Measurements from ENCODE around the gene ANKRD17.
"Not testable (repeated sequence)": the region's sequence is repeated elsewhere in the genome, so short reads cannot be mapped to it uniquely, and the experiment has no call there.

The ANKRD17 gene

GRCh38 chr4:73247100-73247499, 11.5 kb downstream of the ANKRD17 start:
- DNase-seq: no peak

GRCh38 chr4:73245955-73246354, 12.6 kb downstream of the ANKRD17 start:
- DNase-seq: no peak

- no peak for DNase-seq
These were observed 13.5 kb downstream of the ANKRD17 start for GRCh38 chr4:73244945-73245601.

- DNase-seq: no peak
These were observed 21.6 kb downstream of the ANKRD17 start for GRCh38 chr4:73237044-73237443.

GRCh38 chr4:73236151-73236550, 22.4 kb downstream of the ANKRD17 start:
- no peak for DNase-seq

GRCh38 chr4:73234712-73235111, 23.9 kb downstream of the ANKRD17 start:
- DNase-seq: no peak

- no peak for DNase-seq
These were observed 26.8 kb downstream of the ANKRD17 start for GRCh38 chr4:73231518-73232487.

GRCh38 chr4:73230865-73231517, 27.6 kb downstream of the ANKRD17 start:
- DNase-seq: no peak

GRCh38 chr4:73228800-73229199, 29.8 kb downstream of the ANKRD17 start:
- DNase-seq: not testable (repeated sequence)

- no peak for DNase-seq
These were observed 33.7 kb downstream of the ANKRD17 start for GRCh38 chr4:73224886-73225285.

GRCh38 chr4:73223258-73223650, 35.3 kb downstream of the ANKRD17 start:
- DNase-seq: no peak

- DNase-seq: peak; percentile 81
These were observed 35.9 kb downstream of the ANKRD17 start for GRCh38 chr4:73222466-73223257.

- DNase-seq: no peak
These were observed 36.9 kb downstream of the ANKRD17 start for GRCh38 chr4:73221734-73222133.

GRCh38 chr4:73220815-73221214, 37.8 kb downstream of the ANKRD17 start:
- DNase-seq: peak; percentile 30

- DNase-seq: no peak
These were observed 44.5 kb downstream of the ANKRD17 start for GRCh38 chr4:73213916-73214653.

- no peak for DNase-seq
These were observed 45.4 kb downstream of the ANKRD17 start for GRCh38 chr4:73212982-73213730.

- no peak for DNase-seq
These were observed 46.6 kb downstream of the ANKRD17 start for GRCh38 chr4:73211968-73212367.

- no peak for DNase-seq
These were observed 50.2 kb downstream of the ANKRD17 start for GRCh38 chr4:73208376-73208775.

- no peak for DNase-seq
These were observed 52.4 kb downstream of the ANKRD17 start for GRCh38 chr4:73206236-73206635.

GRCh38 chr4:73205482-73205881, 53.1 kb downstream of the ANKRD17 start:
- no peak for DNase-seq

- not testable (repeated sequence) for DNase-seq
These were observed 54.6 kb downstream of the ANKRD17 start for GRCh38 chr4:73203976-73204375.

All from NCI-H1417 treated with DMSO at 0.1 percent for 48 hours (cell line).